Suppressor macrophage treated with lipopolysaccharide for 4 hours (primary cell): ENCODE measurements around the gene PLCG2.
"Not testable (repeated sequence)": the region's sequence is repeated elsewhere in the genome, so short reads cannot be mapped to it uniquely, and the experiment has no call there.

Experiments used
- DNase-seq: peaks from one replicate; pipeline ENCODE4 v3.0.0-alpha.2; 2020

PLCG2 gene

DNA sequence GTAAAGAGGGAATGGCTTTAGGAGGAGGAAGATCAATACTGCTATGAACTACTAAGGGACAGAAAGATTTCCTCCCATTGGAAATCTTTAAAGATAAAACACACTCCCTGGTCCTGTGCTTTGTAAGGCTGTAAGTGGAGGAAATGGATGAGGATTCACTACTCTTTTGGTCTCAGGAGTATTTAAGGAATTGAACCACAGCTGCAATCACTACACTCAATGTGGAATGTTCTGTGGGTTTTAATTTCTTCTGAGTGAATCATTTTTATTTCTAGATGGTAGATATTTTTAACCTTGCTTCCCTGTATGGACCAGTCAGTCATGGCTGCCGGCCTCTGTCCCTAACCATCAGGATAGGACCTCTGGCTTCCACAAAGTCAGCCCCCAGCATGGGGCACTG is 166.6 kb downstream of the PLCG2 start:
- DNase-seq, result no peak

DNA sequence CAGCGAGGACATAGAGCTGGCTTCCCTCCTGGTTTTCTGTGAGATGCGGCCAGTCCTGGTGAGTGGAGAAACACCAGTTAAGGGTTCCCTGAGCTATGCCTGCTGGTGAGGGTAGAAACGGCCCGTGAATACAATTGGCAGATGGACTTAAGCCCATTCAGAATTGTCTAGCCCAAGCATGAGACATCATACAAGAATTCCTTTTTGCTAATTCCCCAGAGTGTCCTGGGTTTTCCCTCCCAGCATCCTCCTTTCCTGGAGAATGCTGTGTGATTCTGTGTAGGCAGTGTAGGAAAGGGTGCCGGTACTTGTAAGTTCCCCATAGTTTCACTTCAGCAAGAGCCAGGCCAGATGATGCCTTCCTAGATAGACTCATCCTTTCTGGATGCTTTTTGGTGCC is 167.1 kb downstream of the PLCG2 start:
- DNase-seq, result no peak

DNA sequence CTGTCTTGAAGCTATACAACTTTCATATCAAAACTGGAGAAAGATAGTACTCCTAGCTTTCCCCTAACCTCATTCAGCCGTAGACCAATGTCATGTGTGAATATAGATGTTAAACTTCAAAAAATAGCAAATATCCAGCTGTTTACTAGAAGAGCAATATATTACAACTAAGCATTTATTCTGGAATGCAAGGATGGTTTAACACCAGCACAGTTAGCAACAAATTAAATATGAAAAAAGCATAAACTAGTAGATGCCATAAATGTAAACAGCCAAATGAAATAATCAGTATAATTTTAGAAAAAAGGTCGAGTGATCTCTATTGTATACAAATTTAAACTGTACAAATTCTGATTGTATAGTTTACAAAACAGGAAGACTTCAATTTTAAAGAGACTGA is 172.5 kb downstream of the PLCG2 start:
- no peak for DNase-seq

DNA sequence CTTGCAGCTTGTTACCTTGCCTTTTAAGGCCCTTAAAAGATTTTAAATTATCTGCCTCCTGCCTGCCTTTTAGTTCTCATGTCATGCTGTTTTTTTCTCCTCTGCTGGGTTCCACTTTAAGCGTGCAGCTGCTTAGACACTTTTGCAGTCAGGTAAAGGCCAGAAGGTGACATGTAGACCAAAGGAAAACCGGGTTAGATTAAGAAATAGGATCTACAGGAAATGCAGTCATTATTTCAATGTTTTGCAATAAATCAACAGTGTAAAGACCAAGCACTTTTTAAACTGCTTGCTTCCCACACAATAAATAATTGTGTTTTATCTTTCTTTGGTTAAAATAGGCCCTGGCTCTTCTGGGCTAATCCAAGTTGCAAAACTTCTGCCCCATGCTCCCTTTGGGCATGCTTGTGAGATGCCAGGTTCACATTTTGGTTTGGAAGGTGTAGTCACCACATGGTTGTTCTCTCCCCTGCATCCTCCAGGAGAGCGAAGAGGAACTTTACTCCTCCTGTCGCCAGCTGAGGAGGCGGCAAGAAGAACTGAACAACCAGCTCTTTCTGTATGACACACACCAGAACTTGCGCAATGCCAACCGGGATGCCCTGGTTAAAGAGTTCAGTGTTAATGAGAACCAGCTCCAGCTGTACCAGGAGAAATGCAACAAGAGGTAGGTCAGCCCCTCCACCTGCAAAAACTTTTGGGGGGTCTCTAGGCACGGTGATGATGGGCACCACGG is 177.3 kb downstream of the PLCG2 start:
- DNase-seq, result peak; percentile 75

DNA sequence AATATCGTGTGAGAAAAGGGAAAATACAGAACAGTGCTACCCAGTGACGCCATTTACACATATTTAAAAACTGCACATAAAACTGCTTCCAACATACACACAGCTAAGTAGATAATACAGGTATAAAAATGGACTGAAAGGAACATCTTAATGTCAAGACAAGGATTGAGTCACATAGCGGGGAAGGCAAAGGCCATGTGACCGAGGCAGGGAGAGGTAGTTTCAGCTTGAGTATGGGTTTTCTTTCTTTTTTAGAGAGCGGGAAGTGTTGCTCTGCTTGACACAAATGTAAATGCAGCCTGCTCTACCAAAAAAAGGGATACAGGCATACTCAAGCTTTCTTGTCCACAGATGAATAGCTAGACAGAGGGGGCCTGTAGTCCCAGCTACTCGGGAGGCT is 185.7 kb downstream of the PLCG2 start:
- no peak for DNase-seq

DNA sequence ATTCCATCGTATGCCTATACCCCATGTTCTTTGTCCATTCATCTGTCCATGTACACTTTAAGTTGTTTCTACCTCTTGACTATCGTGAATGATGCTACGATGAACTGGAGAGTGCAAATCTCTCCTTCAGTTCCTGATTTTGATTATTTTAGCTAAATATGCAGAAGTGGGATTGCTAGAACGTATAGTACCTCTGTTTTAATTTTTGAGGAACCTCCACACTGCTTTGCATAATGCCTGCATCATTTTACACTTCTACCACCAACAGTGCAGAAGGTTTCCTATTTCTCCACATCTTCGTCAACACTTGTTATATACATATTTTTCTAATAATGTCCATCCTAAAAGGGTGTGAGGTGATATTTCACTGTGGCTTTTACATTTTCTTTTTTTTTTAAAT is 188.3 kb downstream of the PLCG2 start:
- DNase-seq, result peak; percentile 3

DNA sequence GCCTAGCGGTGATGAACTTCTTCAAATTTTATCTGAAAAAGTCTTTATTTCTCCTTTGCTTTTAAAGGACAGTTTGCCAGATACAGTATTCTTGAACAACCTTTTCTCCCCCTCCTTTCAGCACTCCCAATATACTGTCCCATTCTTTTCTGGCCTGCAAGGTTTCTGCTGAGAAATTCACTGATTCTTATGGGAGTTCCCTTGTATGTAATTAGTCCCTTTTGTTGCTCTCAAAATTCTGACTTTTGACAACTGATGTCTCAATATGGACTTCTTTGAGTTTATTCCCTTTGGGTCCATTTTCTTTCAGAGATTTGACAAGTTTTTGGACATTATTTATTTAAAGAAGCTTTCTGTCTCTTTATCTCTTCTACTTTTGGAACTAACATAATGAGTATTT is 192.8 kb downstream of the PLCG2 start:
- no peak for DNase-seq

DNA sequence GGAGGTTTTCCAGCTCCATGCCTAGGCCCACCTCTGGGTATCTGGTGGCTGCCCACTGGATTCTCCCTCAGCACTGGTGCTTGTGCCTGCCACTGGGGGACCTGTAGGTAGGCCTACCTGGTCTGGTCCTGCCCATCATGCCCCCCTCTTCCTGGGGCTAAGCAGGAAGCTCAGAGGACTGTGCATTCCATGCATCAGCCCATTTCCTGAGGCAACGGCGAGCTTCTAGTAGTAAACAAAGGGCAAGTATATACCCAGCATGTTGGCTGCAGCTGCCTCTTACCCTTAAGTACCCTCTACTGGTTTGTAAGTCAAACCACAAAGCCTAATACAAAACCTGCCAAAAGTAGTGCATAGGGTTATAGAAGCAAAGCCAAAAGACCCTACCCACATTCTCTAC is 194.6 kb downstream of the PLCG2 start:
- no peak for DNase-seq

DNA sequence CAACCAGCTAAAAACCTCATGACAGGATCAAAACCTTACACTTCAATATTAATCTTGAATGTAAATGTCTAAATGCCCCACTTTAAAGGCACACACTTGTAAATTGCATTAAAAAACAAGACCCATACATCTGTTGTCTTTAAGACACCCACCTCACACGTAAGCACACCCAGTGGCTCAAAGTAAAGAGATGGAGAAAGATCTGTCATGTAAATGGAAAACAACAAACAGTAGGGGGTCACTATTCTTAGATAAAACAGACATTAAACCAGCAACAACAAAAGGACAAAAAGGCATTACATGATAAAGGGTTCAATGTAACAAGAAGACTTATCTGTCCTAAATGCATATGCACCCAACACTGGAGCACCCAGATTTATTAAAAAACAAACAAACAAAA is 196.5 kb downstream of the PLCG2 start:
- no peak for DNase-seq

DNA sequence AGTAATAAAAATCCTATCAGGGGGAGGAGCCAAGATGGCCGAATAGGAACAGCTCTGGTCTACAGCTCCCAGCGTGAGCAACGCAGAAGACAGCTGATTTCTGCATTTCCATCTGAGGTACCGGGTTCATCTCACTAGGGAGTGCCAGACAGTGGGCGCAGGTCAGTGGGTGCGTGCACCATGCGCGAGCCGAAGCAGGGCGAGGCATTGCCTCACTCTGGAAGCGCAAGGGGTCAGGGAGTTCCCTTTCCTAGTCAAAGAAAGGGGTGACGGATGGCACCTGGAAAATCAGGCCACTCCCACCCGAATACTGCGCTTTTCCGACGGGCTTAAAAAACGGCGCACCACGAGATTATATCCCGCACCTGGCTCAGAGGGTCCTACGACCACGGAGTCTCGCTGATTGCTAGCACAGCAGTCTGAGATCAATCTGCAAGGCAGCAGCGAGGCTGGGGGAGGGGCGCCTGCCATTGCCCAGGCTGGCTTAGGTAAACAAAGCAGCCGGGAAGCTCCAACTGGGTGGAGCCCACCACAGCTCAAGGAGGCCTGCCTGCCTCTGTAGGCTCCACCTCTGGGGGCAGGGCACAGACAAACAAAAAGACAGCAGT is 198.3 kb downstream of the PLCG2 start:
- not testable (repeated sequence) for DNase-seq

DNA sequence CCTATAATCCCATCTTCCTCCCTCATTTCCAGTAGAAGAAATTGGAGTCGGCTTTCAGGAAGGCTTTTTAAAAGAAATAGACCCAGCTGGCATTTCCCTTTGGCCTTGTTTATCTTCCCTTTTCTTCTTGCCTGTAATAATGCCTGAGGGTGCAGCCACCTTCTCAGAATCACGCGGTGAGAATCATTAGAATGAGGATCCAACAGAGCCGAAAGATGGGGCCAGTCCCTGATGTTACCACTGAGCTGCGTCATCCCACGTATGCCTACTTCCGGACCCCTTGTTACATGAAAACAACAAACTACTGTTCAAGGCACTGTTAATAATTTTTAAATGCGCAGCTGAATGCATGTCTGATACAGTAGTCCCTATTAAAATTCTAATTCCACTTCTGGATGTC is 208.0 kb downstream of the PLCG2 start:
- DNase-seq, result no peak

DNA sequence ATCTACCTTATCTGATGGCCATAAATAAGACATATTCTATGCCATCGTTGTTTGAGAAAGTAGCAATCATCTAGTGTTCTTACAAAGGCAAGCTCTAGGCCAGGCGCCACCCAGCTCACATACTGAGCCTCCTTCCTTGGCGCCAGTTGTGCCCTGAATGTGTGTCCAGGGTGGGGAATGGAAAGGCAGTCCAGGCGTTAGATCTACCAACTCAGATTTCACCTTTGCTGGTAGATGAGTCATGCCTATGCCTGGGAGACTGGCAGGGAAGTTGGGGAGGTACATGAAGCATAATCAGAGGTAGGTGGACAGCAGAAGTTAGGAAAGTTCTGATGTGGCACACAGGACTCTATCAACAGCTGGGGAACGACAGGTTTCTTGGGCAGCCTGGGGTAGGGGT is 208.6 kb downstream of the PLCG2 start:
- no peak for DNase-seq

DNA sequence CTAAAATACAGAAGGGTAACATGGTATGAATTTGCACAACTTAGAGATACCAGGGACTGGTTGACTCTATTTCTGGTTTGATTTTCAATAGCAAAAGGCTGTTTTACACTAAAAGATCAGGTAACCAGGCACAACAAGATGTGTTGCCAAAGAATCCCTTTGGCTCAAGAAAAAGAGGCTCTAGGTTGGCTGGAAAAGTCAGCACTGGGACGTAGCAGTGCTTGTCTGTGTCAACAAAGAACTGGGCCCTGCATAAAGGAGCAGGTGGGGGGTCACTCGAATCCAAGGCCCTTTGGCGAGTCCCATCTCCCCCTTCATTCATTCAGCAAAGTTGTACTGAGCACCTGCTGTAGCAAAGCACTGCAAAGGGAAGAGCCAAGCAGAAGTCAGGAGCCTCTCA is 213.8 kb downstream of the PLCG2 start:
- DNase-seq, result no peak

DNA sequence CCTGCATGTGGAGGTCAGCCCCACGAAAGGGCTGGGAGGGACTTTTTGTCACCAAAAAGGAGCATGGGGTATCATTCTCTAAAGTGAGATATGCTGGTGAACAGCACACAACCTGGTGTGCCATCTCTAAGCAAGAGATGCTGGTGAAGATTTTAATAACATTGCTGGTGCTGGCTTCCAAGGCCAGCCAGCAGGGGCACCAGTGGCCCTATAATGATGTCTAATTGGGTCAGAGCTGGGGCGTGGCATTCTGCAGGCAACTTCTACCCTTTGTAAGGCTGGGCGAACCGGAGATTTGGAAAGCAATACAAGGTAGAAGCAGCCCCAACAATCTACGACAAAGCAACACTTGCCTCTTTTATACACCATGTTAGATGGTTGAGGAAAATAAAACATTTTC is 215.4 kb downstream of the PLCG2 start:
- no peak for DNase-seq

DNA sequence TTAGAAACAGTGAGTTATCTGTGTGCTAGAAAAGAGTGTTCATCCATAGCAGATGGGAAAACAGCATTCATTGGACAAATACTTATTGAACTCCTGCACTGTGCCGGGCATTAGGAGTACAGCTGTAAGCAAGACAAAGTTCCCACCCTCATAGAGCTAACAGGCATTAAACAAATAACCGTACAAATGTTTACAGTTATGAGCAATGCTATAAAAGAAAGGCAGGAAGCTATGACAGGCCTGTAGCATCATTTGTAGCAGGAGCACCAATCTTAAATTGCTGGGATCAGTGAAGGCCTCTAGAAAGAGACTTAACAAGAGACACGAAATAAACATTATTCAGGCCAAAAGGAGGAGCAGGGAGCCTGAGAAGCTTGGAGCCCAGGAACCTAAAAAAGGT is 216.6 kb downstream of the PLCG2 start:
- DNase-seq, result no peak

DNA sequence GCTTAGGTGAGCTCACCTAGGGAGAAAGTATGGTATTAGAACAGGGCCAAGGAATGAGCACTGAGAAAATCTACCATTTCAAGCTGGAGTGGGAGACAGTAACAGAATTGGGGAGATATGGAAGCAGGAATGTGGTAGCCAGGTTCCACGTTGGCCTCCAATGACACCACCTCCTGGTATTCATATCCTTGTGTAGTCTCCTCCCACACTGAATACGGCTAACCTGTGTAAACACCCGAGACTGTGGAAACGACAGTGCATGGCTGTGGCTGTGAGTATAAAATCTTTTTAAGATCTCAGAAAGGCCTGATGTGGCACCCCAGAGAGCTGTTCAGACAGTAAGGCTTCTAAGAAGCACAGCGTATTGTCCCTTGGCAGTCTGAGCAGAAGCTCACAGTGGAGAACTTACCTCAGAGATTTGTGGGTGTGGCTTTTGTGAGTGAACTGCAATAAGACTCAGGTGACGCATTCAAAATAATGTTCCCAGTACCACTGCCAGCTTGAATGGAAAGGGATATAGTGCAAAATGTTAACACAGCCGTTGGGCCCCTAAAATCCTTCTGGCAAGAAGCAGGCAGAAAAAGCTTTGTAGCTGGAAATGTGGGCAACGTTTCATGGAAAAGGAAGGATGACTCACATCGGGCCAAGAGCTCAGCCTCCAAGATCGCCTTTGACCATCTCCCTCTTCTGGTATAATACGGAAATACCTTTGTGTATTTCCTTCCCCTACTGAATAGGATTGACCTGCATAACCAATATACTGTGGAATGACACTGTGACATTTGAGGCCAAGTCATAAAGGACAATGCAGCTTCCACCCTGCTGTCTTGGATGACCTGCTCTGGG is 217.8 kb downstream of the PLCG2 start:
- peak; percentile 7 for DNase-seq

DNA sequence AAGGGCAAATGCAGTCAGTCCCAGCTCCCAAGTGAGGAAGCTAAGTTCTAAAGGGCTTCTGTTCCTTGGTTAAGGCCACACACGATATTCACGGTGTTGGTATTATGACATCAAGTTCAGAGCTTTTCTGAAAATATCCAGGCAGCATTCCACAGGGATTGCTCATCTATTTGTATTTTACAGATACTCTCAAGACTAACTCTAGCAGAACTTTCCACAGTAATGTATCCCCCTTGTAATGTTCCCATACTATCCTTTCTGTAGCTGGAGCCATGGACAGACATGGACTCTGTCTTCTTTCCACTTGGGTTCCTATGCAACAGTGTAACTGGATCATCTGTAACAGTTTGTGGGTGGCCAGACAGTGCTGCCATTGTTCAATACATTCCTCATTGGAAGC is 218.6 kb downstream of the PLCG2 start:
- DNase-seq, result no peak

DNA sequence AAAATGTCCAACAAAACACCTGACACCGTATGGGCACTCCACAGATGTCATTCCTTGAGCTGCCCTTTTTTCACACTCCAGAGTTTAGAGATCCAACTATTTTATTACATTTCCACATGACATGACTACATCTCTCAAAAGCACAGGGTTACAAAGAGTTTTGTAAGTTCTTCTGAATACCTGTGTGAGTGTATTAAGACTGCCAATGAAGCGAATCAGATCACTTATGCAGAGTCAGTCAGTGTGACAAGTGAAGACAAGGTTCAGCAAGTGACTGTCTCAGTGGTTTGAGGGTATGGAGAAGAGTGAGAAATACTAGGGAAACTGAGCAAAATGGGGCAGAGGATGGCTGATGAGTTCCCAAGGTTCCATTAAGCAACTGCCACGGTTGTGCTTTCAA is 223.7 kb downstream of the PLCG2 start:
- no peak for DNase-seq

DNA sequence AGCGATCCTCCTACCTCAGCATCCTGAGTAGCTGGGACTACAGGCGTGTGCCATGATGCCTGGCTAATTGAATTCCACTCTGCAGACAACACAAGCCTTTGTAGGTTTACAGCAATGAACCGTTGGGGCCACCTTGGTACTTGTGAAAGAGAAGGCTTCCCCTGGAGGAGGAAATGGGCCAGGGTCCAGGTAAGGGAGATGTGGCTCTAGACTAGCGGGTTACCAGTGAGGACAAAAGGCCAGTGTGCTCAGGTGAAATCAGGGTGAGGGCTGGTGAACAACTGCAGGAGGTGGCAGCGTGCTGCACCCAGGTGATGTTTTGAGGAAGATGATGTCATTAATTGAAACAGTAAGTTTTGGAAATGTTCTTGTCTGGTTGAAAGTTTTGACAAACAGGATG is 225.5 kb downstream of the PLCG2 start:
- no peak for DNase-seq

DNA sequence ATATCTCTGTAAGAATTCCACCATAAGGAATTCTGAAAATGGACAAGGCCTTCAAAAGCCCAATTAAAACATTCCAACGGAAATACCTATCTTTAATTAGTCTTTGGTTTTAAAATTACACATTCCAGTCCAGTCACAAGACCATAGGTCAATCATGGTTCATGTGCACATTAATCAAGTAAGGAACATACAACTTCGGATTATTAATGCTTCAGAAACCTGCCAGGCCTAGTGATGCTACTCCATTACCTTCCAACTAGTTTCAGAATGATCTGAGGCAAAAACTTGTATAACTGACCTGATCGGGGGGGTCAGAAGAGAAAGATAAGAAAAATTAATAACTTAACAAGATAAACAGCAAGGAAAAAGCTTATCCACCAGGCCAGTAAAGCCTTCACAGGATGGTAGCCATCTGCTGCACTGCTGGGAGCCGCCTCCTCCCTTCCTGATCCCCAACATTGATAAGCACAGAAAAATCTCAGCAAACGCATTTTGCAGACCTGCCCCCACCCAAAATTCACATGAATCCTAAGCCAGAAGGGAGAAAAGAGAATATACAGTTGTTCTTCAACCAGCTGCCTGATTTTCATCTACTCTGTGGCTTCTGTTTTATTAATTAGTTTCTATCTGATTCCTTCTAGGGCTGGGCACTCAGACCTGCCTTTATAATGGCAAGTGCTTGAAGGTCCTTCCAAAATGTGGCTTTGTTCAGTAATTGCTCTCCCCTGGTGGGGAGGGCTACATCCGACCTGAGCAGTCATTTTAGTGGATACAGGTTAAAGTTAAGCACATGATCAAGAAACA is 226.1 kb downstream of the PLCG2 start:
- DNase-seq, result no peak

DNA sequence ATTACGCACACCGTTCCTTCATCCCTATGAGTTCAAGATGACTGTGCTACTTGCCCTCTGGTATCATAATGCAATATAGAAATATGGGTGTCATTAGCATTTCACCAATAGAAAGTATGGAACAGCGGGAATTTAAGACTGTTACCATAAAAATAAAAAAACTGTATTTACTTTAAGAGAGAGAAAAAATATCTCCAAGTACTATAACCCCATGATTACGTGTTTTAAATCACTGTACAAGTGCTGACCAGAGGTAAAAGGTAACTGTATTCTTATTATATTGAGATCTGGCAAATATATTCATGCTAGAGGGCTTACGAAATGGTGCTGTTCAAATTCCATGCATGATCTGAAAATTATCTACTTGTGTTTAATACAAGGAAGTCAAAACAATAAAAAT is 226.9 kb downstream of the PLCG2 start:
- no peak for DNase-seq

DNA sequence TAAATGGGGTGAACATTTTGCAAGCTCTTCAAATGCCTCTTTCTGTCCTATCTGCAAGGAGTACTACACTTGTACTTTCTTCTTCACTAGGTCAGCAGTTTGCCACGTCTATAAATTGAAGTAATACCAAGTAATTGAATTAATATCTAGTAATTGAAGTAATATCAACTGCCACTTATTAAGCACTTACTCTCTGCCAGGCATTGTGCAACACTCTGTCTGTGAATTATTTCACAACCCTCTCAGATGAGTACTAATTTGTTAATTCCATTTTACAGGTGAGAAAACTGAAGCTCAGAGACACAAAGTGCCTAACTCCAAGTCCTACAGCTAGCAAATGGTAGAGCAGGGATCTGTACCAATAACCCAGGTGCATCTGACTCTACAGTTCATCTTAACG is 228.1 kb downstream of the PLCG2 start:
- no peak for DNase-seq

DNA sequence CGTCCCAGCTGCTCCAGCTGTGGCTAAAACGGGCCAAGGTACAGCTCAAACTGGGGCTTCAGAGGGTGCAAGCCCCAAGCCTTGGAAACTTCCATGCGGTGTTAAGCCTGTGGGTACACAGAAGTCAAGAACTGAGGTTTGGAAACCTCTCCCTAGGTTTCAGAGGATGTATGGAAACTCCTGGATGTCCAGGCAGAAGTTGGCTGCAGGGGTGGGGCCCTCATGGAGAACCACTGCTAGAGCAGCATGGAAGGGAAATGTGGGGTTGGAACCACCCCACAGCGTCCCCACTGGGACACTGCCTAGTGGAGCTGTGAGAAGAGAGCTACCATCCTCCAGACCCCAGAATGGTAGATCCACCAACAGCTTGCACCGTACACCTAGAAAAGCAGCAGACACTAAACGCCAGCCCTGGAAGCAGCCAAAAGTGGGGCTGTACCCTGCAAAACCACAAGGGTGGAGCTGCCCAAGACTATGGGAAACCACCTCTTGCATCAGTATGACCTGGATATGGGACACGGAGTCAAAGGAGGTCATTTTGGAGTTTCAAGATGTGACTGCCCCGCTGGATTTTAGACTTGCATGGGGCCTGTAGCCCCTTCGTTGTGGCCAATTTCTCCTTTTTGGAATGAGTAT is 230.0 kb downstream of the PLCG2 start:
- DNase-seq, result no peak
